ENCODE results near the gene MRPL4.

- TF ChIP-seq ZBTB33 (IDR thresholded peaks at IDR 0.05; ENCODE audit: borderline replicate concordance, low read depth) (no peak), NFIC (IDR thresholded peaks at IDR 0.05; ENCODE audit: borderline replicate concordance) (no peak), TAF1 (IDR thresholded peaks at IDR 0.05; ENCODE audit: borderline replicate concordance, low read depth, low read length) (no peak), MXI1 (IDR thresholded peaks at IDR 0.05; ENCODE audit: low read depth, low read length) (no peak), SMC3 (IDR thresholded peaks at IDR 0.05; ENCODE audit: low read depth, low read length) (no peak), EZH2phosphoT487 (IDR thresholded peaks at IDR 0.05; ENCODE audit: borderline replicate concordance, low read depth) (no peak), RFX5 (IDR thresholded peaks at IDR 0.05; ENCODE audit: low read length) (no peak), USF2 (IDR thresholded peaks at IDR 0.05; ENCODE audit: borderline replicate concordance, low read depth, low read length) (no peak), FOXJ3 (CRISPR knock-in tag; IDR thresholded peaks at IDR 0.05) (no peak)
- TF ChIP-seq, protein P1, sequence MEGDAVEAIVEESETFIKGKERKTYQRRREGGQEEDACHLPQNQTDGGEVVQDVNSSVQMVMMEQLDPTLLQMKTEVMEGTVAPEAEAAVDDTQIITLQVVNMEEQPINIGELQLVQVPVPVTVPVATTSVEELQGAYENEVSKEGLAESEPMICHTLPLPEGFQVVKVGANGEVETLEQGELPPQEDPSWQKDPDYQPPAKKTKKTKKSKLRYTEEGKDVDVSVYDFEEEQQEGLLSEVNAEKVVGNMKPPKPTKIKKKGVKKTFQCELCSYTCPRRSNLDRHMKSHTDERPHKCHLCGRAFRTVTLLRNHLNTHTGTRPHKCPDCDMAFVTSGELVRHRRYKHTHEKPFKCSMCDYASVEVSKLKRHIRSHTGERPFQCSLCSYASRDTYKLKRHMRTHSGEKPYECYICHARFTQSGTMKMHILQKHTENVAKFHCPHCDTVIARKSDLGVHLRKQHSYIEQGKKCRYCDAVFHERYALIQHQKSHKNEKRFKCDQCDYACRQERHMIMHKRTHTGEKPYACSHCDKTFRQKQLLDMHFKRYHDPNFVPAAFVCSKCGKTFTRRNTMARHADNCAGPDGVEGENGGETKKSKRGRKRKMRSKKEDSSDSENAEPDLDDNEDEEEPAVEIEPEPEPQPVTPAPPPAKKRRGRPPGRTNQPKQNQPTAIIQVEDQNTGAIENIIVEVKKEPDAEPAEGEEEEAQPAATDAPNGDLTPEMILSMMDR (IDR thresholded peaks at IDR 0.05) = no peak
Observed at GRCh38 chr19:10209315-10209714, 42.7 kb upstream of the MRPL4 start.
